Hematopoietic multipotent progenitor cell treated with erythropoietin and hydrocortisone succinate and interleukin-3 and kit ligand, for 4 days (in vitro differentiated cells): ENCODE data around the gene IRF2BPL.

Experiments used
- DNase-seq: peaks from one replicate; pipeline ENCODE4 v3.0.0-alpha.2; 2015

IRF2BPL gene

DNA sequence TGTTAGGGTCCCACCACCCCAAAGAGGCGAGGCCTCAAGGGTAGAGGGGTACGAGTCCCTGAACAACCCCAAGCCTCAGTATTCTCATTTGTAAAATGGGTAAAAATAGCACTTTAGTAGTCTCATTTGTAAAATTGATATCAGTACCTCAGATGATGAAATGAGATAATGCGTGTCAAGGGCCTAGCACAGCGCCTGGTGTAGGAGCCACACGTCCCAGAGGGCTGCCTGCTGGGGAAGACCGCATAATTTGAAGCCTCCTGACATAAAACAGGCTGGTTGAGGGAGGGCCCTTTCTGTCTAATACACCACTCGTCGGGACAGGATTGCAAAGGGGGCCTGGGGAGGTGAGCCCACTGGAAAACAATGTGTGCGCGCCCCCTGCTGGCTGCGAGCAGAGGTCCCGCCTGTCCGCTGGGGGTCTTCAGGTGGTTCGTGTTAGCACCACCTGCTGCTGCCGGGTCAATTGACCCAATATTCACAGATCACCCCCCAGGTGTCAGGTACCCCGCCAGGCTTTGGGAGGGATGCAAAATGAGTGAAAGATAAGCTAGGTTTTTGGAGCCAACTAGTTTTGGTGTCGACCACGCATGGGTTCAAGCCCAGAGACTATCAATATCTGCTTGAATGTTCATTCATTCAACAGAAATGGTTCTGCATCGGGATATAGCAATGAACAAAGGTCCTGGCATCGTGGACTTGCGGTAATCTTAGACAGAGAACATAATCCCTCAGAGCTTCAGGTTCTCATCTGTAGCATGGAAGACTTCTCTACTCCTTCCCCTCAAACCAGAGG, 24.7 kb upstream of the IRF2BPL start:
- peak; percentile 89 for DNase-seq

DNA sequence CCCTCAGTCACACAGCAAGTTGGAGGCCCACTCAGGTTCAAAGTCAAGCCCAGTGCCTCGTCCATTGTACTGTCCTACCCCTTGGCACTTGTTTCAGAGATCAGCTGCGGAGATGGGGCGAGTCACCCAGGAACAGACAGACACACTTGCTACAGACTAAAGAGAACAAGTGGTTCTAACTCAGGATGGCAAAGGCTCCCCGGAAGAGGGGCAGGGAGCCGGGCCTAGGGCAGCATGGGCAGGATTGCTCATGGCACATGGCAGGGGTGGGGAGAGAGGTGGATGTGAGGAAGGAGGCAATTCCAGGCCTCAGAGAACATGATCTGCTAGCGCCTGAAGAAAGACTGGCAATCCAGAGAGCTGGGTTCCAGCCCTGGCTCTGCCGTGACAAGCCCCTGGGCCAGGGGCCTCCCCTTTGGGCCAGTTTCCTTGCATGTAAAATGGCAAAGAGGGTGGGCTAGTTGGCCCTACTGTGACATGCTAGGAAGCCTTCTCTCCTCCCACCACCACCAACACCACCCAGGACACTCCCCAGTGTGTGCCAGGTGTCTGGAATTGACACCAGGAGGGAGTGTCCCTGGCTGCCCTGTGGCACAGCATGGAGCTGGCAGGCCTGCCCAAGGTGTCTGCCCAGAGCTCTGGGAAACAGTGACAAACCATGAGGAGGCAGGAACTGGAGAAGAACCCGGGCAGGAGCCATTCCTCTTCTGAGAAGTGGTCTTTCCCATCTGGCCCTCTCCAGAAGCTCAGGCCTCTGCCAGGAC, 24.0 kb upstream of the IRF2BPL start:
- no peak for DNase-seq

DNA sequence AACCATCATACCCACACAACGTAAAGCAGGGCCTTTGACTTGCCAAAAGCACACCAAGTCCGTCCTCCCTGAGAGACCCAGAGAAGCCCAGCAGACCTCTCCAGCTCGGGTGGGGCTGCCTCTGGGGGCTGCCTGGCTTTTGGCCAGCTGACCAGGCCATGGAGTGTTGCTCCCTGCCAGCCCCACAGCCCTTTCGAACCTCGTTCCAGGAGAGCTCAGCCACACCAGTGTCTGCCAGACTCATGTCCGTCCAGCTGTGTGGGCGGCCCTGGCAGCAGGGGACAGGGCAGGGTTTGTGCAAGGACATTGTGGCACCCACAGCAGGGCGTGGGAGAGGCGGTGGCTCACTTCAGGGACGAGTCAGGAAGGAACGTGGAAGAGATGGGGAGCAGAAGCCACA, 22.6 kb upstream of the IRF2BPL start:
- no peak for DNase-seq

DNA sequence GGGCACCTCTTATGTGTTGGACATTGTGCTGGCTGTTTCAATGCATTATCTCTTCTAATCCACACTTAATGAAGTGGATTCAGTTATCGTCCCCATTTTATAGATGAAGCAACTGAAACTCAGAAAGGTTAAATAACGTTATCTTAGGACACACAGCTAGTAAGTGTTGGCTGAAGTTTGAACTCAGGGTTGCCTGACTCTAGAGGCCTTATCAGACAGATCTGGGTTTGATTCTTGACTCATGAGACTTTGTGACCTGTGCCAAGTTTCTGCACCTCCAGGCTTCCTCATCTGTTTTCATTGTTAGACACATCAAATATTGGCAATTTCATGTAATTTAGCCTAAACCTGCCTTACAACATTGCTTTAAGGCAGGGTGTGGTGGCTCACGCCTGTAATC, 18.2 kb upstream of the IRF2BPL start:
- peak; percentile 80 for DNase-seq

DNA sequence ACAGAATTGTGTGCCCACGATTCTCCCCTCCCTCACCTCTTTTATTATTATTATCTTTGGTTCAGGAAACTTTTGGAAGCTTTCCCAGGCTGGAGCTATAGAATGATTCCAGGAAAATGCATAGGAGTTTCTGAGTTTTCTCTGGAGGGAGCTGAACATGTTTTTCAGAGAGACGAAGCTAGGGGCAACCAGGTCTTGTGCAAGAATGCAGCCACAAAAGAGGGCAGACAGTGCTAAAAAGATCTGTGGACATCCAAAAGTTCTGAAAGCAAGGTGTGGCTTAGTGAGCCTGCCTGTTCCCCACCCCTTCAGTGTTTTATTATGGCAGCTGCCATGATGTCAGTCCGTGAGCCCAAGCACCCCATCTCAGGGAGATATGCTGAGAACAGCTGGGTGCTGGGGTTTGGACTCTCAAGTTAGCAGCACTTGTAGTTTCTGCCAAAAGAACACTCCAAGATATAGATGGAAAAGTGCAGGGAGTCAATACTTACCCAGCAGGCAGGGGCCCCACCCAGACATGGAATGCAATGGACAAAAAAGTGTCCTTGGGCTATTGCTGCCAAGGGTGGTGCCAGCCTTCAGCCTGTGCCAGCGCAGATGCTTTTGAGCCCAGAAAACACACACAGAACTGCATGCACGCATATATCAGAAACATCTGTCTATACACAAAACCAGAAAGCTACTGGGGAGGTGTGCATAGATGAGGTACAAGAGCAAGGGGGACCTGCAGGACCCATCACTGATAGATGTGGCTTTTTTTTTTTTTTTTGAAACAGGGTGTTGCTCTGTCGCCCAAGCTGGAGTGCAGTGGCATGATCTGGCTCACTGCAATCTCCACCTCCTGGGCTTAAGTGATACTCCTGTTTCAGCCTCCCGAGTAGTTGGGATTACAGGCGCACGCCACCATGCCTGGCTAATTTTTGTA, 17.0 kb upstream of the IRF2BPL start:
- peak; percentile 50 for DNase-seq

DNA sequence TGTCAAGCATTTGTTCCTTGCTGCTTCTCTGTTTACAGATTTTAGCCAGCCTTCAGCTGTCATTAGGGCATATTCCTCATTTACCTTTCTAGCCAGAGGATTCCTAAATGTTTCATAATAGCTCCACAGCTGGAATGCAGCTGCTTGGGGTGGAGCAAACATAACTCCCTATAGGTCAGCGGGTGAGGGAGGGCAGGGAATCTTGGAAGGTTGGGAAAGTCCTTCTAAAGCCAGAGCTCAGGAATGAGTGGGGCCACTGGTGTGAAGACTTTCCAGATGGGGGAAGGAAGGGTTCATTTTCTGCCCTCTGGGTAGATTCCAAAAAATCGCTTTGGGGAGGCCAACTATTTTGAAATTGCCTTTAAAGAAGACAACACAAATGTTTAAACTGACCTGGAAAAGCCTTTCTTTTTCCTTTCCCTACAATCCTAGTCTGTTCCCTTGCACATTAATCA, 16.3 kb upstream of the IRF2BPL start:
- no peak for DNase-seq

DNA sequence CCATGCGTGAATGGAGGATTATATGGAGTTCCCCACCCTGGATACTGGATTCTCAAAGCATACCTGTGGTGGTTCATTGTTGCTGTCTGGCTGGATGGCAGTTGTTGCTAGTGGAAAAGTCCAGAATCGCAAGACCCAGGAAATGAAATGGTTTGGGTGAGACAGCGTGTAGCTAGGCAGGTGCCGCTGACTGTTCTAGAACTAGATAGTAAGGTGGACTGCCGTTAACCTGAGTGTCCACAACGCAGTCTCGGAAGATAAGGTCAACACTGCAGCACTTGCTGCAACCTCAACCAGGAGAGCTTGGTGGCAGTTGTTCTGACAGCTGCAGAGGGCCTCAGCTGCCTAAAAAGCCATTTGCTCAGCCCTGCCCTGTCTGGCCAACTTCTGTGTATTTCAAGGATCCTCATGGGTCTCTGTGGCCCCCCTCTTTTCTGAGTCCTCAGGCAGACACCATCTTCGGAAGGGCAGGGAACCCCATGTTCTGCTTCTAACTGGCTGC, 15.5 kb upstream of the IRF2BPL start:
- DNase-seq: peak; percentile 51

DNA sequence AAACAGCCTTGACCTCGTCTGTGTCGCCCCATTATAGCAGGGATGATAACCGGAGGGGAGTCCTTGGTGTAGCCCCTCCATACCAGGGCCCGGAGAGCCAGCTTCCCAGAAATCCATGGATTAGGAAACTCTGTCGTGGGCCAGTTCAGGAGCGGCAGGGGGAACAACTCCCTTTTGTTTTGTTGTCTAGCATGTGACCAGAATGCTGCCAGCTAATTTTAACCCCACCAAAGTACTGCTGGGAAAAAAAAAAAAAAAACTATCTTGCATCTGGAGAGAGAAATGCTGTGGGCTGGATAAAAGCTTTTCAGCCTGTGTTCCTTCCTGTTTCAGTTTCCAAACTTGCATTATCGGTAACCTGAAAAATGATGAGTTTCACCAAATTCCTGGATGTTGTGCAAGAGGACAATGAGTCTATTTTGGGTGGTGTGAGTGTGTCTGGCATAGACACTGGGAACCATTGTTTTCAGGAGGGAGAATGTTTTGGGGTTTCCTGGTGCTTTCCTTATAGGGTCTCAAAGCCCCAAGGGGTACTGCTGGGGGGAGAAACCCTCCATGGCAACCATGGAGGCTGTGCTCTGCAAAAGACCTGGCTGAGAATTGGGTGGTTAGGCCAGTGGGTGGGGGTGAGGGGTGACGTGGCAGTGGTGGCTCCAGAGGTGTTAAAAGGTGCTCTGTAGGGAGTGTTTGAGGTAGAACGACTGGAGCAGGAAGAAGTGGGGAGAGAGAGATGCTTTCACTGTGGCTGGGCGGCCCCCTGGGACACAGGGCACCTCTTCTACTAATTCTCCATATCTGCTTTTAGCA, 14.9 kb upstream of the IRF2BPL start:
- peak; percentile 82 for DNase-seq

DNA sequence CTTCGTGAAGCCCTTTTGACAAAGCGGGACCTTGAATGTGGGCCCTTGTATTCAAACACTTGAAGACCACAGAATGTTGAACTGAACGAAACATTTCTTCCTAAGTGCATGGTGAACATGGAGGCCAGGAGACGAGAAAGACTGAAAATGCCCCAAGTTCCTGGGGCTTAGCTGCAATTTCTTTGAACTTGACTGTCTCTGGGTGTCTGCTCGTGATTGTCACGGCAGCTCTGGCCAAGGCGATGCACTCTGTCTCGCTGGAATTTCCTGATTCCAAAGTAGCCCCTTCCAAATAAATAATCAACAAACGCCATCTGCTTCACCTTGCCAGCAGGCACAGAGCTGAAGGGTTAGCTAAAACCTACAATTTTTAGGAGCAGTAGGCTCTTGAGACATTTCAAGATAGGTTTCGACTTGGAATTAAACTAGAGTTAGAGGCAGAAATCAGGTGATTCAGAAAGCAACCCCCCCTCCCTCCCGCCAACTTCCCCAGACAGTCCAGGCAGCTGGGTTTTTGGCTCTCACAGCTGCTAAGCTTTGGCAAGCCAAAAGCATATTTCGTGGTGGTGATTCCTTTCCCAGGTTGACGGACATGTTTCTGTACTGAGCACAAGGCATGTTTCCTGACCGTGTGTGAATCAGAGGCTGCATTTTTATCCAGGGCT, 13.5 kb upstream of the IRF2BPL start:
- peak; percentile 66 for DNase-seq

DNA sequence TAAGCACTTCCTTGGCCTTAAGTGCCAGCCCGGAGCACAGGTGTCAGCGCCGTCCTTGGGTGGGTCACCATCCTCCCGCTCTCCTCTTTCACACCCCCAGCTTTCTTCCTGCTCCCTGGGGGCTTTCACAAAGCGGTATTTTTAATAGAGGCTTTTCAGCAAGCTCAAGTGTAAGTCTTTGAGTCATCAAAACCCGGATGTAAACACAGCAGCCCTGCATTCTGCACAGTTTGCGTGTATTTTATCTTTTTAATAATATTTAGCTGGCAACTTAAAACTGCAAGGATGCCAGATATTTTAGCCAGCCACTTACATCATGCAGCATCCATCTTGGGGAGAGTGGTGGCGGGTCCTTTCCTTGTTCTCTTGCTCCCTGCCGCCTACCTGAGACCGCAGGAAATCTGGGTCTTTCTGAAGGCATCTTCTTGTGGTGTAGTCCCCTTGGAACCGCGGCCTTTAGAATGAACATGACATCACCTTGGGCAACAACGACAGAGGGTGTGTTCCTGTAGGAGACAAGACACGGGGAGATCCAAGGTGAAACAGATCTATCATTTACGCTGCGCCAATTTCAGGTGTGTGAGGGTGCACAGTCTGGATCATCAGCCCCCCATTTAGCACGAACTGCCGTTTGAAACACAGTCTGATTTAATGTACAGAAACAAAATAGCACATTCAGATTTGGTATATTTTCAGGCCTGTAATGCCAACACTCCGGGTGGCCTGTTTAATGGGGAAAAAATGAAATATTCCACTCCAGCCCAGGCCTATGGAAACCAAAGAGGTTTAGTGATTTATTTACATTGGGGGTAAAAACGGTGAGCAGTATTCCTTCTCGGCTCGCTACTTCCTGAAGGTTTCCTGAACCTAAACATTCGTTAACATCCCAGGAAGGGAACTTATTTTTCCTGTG, 12.5 kb upstream of the IRF2BPL start:
- no peak for DNase-seq

DNA sequence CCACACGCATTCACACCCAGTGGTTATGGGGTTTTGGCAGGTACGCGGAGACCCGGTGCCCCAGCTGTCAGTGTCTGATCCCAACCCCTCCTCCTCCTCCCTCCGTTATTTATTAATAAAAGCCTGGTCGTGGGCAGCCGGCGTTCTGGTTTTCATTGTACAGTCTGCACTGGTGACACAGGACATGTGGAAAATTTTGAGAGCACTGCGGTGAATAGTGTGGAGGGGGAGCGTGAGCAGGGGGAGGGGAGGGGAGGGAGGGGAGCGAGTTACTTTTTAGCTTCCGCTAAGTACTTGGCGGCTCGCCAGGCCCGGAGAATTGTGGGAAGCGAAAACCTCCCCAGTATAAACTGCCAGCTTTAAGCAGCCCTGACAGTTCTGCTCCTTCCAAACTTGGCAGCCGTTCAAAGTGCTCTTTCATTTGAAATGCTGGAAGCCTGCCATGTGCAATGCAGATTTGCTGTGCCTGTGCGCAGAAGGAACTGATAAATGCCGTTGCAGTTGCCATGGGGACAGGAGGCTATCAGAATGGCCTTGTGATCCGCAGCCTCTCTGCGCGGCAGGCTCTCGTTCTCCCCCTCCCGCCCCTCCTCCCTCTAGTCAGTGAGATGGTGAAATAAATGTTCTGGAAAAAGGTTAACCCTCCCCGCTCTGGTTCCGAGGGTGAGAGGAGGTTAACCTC, 11.7 kb upstream of the IRF2BPL start:
- peak; percentile 100 for DNase-seq

DNA sequence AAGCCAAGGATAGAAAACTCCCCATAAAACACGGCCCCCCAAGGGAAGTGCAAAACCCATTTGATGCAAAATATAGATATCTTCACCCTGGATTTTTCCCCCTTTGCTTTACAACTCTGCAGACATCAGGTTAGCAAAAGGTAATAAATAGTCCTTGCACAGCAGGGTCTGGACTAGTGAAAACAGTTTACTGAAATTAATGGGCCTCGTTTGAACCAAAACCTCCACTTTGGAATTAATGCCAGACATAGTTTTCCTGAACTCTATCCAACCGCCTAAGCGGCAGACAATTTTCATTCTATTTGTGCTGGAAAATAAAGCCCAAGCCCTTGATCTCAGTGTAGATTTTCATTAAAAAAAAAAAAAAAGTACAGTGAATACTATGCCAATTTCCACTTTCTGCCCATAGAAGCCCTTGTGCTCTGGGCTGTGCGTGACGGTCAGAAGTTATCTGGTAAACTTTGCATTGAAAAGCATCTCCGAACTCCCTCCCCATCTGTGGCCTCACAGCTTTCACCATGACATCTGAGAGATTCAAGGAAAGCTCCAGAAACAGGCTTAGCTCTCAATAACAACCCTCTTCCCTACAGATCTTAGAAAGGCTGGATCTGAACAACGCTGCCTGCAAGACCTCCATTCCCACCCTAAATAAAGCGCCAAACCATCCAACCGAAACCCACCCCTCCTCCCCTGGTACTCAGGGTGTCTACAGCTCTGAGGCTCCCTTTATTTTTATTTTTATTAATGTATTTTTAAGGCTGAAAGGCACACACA, 11.0 kb upstream of the IRF2BPL start:
- peak; percentile 75 for DNase-seq

DNA sequence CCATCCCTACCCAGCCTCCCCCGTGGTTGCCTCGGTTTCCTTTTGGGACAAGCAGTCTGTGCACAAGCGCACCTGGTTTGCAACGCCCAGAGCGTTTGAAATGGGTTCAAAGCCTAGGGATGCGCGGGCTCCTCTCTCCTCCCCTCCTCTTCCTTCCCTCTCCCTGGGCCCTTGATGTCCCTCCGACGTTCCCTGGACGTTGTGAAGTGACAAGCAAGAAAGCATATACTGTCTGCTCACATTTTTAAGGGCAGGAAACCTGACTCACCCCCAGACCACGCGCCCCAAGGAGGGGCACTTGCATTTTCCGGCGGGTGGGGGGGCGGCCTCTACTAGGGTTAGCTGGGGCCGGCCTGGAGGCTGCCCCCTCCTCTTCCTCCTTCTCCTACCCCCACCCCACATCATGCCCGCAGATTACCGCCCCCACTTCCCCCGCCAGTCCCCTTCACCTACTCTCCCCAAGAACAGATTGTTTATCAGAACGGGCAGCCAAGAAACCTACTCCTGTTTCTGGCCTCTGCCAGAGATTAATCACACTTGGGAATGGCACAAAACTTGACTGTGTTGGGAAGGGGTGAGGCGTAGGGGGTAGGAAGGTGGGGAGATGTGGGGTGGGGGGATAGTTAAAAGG, 9.5 kb upstream of the IRF2BPL start:
- peak; percentile 75 for DNase-seq

DNA sequence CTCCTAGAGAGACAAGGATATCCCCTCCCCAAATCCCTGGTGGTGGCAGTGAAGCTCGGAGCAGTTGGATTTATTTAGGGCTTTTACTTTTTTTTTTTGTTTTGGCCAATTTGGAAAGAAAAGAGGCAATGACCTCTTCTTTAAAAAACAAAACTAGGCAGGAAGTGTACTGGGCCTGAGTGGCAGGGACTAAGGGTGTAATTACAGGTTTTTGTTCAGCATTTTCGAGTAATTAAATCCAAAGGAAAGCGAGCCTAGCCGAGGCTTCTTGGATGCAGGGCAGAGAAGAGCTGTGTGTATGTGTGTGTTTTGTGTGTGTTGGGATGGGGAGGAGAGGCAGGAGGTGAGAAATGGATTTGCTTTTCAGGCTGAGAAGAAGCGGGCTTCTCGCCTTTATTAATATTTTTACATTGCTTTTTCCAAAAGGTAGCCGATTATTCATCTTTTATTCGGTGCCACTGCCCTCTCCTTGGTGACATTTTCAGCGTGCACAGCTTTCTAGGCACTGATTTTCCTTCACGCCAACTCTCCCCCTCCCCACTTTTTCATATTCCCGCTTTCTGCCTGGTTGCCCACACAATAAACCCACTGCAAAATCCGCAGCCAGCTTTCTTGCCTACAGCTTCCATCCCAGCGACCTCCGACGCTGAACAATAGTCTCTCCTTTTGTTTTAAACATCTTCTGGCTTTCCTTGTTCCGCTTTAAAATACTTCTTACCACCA, 8.9 kb upstream of the IRF2BPL start:
- DNase-seq: no peak

DNA sequence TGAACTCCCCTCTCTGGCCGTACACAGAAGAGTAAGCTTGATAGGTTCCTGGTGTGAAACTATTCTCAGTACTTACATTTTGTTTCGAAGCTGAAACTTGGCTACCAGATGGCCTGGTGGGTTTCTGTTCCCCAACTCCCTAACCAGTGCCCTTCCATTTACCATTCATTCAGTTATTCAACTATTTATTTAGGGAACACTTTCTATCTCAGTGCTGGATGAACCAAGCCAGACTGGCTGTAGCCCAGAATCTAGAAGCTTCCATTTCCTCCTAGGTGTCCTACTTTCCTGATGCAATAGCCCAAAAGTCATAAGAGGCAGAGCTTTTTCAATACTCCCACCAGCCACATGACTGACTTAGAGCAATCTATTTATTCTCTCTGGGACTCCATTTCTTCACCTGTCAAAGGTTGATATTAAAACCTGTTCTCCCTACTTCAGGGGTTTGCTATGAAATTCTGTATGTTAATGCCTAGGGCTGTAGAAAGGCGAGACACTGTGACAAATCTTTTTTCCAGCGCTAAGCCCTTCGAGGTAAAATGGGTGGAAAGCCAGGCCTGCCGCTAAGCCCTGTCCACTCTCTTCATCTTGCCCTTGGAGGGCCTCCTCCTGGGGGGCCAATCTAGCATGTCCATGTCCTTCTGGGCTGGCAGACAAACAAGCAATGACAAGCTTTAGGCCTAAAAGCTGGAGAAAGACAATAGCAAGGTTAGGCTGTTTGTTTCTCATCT, 8.1 kb upstream of the IRF2BPL start:
- DNase-seq: no peak

DNA sequence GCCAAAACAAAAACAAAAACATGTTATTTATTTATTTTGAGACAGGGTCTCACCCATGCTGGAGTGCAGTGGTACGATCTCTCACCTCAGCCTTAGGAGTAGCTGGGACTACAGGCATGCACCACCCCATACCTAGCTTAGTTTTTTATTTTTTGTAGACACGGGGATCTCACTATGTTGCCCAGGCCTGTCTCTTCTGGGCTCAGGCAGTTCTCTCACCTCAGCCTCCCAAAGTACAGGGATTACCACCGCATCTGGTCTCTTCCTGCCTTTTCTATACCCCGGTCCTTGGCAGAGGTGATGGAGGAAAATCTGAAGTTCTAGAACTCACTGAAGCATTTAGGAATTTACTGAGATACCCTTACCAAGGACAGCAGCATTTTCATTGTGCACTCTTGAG, 6.8 kb upstream of the IRF2BPL start:
- DNase-seq: no peak
